HG03558 (cell line): Measurements from ENCODE around the gene FAAP24.
"Not testable (repeated sequence)": the region's sequence is repeated elsewhere in the genome, so short reads cannot be mapped to it uniquely, and the experiment has no call there.

Experiments
- ATAC-seq: cut with Tn5 transposase; IDR thresholded peaks from one replicate; pipeline ENCODE4 v1.9.1; 2021; ENCODE audit warnings: moderate number of reproducible peaks; ENCODE audit not compliant: unreplicated experiment; ENCODE audit errors: extremely low read depth

Gene FAAP24

GRCh38 chr19:32997716-32998355, 25.8 kb downstream of the FAAP24 start:
- ATAC-seq: no peak

DNA sequence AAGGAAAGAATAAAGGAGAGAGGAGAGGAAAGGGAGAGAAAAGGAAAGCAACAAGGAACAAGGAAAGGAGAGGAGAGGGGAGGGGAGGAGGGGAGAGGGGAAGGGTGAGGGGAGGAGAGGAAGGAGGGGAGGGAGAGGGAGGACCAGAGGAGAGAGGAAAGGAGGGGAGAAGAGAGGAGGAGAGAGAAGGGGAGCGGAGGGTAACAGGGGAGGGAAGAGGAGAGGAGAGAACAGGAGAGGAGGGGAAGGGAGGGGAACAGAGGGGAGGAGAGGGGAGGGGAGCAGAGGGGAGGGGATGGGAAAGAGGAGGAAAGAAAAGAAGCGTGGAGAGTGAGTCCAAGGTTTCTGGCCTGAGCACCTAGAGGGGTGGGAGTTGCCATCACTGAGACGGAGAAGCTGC, 26.7 kb downstream of the FAAP24 start:
- no peak for ATAC-seq

DNA sequence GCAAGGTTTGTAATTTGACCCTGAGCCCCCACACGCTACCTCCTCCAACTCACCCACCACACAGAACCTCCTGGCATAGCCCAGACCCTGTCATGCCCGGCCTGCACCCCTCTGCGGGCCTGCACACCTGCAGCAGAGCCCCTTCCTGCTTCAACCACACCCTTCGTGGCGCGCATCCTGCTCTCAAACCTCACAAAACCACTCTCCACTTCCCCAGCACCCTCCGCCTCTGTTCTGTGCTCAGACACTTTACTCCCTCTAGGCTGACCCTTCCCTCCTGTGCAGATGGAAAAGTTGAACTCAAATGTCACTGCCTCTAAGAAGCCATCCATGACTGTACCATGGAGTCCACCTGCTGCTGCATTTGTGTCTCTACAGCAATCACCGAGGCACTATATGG, 28.5 kb downstream of the FAAP24 start:
- no peak for ATAC-seq

DNA sequence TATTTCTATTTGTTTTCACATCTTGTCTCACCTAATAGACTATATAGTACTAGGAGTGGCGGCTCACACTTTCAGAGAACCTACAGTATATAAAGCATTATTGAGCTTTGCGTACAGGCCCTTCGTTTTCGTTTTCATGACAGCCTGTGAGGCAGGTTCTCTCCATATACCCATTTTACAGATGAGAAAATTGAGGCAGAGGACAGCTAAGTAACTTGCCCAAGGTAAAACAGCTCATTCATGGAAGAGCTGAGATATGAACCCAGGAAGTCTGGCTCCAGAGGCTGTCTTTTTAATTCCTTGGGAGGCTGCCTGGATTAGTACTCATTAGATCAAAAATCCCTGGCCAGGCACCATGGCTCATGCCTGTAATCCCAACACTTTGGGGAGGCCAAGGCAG, 28.9 kb downstream of the FAAP24 start:
- ATAC-seq: no peak

- not testable (repeated sequence) for ATAC-seq
Measured at GRCh38 chr19:33002126-33002865, 30.3 kb downstream of the FAAP24 start.

- not testable (repeated sequence) for ATAC-seq
Measured at GRCh38 chr19:33003424-33004024, 31.5 kb downstream of the FAAP24 start.

DNA sequence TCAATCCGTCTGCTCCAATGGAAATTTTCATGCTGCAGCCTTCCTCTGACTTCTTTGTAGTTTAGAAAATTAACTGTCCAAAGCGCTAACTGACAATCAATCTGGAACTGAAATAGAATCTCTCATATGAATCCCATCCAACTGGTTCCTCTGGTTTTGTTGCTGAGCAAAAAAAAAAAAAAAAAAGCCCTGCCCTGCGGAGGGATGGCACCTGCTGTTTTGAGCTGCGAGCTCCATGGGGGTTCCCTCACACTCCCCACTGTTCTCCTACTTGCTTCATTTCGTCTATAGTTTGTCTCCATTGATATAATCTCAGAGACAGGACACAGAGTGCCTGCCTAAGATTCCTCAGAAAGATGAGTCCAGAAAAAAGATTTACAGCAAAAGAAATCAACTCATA, 33.4 kb downstream of the FAAP24 start:
- no peak for ATAC-seq

DNA sequence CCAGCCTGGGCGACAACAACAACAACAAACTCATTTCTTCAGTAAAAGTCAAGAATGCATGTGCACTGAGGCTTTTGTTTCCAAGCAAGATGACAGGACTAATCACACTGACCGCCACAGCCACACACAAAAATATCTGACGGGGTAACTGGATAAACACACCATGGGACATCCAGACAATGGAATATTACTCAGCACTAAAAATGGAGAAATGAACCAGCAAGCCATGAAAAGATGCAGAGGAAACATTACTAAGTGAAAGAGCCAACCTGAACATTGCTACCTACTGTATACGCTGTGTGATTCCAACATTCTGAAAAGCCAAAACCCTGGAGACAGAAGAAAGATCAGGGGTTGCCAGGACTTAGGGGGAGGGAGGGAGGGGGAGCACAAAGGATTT, 36.7 kb downstream of the FAAP24 start:
- no peak for ATAC-seq

- ATAC-seq: not testable (repeated sequence)
Measured at GRCh38 chr19:33010891-33011290, 38.8 kb downstream of the FAAP24 start.

GRCh38 chr19:33022472-33023116, 50.6 kb downstream of the FAAP24 start:
- ATAC-seq: no peak

DNA sequence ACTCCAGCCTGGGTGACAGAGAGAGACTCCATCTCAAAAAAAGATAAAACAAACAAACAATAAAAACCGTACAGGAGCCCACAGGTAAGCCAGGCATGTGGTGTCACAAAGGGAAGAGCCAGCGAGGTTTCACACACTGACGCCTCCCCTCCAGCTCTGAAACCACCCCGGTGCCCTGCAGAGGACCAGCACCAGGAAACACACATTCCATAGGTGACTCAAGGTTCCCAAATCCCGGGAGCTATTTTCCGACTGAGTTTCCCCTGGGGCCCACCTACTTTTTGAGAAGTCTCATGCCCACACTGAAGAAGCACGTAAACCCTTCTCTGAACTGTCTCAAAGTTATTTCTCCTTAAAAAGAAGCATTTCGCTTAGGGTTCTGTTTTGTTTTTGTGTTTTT, 52.4 kb downstream of the FAAP24 start:
- ATAC-seq: no peak

DNA sequence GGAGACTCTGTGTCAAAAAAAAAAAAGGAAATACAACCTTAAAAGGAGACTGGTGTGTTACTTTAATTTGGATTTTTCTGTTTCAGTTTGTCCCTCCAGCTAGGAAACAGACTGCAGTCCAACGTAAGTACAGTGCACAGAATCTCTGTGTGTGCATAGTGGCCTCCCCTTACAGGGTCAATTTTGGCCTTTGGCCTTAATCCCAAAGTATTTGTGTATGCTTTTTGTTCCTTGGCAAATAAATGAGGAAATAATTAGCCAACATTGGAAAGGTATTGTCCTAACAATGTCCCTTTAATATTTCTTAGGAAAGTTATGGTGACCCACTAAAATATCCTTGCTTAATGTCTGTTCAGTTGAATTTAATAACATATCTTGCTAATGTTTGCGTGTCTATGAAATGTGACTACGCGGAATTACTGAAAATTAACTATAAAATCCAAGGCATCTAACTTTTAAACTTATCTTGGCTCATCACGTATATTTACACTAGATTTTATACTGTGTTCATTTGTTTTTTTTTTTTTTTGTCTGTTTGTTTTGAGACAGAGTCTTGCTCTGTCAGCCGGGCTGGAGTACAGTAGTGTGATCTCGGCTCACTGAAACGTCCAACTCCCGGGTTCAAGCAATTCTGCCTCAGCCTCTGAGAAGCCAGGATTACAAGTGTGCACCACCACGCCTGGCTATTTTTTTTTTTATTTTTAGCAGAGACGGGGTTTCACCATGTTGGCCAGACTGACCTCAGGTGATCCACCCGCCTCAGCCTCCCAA, 53.6 kb downstream of the FAAP24 start:
- ATAC-seq: not testable (repeated sequence)

GRCh38 chr19:33026602-33027001, 54.6 kb downstream of the FAAP24 start:
- ATAC-seq: not testable (repeated sequence)
